ENCODE measurements around the gene PCDH10.

PCDH10 gene

DNA sequence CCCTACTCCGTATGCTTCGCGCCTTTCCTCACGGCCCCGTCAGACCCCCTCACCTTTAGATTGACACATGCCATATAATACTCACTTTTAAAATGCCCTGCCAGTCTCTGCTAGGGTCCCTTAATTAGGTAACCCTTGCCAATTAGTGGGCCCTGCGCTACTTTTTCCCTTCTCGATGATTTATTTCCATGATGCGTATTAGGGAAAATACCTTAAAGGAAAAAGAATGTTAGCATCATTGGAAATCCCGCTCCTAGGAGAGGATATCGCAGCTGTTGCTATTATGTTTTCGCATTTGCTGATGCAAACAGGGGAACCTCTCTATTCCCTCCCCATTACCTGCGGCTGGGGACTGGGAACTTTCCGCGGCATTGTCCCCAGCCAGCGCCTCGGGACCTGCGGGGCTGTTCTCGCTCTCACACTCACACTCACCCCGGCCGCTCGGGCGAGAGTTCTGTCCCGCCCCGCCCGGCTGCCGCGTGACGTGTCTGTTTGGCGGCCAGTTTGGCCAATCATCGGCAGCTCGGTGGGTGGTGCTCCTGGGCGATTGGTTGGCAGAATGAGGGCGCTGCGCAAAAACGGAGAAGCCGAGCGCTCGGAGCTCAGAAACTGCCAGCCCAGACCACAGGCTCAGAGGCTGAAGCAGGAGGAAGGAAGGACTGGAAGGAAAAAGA lies at the start of gene PCDH10:
Gene PCDH10 (plus strand): TSS at position 605 of the 674 bp plus-strand sequence. CDS start 847 bp downstream, outside the sequence.
- no peak for DNase-seq (ENCODE audit: low read depth)

- no peak for DNase-seq (ENCODE audit: low read depth)
Observed at GRCh38 chr4:133102043-133102442, 47.1 kb upstream of the PCDH10 start.

DNA sequence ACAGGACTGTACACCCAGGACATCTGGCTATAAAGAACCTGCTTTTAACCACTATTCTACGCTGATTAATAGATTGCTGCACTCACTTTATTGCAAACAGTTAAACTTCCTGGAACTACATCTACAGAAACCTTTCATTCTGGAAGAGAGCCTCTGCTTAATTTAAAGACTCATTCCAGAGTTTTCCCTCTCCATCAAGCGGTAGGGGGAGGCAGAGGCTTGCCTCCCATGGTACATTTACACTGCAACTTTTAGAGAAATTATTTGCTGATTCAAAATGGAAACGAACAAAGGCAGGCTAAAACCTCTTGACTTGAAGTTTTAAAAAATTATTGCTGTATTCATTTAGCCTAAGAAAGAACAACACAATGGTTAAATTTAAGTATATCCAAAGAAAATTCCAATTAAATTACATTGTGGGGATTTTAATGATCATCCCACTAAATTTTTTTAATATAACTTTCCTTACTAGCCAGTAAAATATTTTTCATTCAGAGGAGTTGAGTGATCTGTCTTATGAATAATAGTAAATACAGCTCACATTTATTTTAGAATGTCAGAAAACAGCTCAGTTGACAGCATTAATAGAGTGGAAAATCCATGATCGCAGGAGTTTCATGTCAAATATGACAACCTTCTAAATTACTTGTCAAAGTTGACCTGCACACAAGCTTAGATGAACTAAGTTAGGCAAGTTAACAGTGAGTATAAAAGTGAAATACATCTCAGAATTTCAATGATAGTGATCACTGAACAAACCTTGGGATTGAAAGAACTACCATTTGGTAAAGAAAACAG lies 46.3 kb upstream of the PCDH10 start:
- DNase-seq (ENCODE audit: low read depth): no peak

DNA sequence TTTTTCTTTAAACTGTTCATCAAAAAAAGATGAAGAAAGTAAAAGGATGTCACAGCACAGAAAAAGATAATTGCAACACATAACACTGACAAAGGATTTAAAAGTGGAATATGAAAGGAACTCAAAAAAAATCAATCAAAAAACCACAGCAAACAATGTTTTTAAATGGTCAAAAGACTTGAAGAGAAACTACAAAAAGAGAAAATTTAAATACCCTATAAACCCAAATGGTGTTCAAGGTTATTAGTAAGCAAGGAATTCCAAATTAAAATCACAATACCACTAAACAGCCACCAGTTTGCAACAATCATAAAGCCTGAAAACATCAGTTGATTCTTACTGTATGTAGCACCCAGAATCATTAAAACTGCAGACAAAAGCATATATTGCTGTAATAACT lies 36.5 kb upstream of the PCDH10 start:
- DNase-seq (ENCODE audit: low read depth): no peak

DNA sequence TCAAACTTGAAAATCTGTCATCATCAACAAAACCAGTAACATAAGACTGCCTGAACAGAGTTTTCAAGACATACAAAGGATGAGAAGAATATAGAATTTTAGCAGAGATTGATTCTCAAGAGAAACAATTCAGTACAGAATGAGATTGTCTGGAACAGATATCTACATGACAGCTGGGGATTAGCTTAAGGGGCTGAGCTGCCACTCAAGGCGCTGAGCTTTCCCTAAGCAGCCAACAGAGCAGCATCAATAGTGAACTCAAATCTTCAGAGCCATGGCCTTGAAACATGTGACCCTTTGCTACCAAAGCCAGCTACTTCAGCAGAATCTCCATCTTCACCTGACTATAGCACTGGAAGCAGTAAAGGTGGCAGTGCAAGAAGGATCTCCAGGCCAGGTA lies 24.3 kb upstream of the PCDH10 start:
- DNase-seq (ENCODE audit: low read depth): no peak

DNA sequence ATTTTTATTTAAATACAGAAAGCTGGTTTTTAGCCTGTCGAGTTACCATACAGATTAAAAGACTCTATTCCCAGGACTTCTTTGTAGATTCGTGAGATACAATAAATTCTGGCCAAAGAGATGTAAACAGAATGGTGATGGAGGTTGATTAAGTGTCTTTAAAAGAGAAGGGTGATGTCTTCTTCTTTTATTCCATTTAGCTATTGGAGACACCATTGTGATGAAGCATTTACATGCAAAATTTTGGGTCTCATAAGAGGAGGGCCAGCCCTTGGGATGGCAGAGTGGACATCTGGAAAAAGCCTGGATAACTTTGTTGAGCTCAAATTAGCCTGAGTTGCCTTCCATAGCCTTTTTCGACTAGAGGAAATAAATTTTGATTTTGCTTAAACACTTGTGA lies 21.6 kb upstream of the PCDH10 start:
- DNase-seq (ENCODE audit: low read depth): no peak

DNA sequence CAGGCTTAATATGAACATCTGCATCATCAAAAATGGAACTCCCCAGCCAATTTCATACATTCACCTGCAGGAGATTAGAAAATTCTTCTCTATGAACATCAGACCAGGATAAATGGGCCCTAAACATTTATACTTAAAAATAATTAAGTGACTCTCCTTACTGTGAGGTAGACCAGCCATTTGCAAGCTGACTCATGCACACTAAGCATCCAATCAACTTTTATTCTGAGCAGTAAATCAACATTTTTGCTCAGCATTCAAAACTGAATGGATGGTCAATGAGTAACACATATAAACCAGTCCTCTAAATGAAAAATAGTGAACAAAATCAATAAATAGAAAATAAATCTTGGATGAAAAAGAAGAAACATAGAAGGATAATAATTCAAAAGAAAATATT lies 19.9 kb upstream of the PCDH10 start:
- DNase-seq (ENCODE audit: low read depth): no peak

DNA sequence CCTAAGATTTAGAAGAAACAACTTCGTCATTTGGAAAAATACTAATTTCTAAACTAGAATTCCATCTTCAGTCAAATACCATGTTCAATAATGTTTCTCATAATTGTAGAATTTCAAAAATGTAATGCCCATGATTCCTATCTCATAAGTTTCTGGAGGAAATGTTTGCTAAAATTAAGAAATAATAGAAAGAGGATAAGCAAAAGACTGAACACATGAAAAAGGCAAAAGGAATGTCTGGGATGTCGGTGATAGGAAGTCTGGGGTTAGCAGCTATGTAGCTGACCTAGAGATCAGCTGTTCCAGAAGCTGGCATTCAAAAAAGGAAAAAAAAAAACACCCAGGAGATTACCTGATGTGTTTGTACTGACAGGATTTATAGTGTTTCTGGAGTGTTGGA lies 18.9 kb upstream of the PCDH10 start:
- DNase-seq (ENCODE audit: low read depth): no peak

DNA sequence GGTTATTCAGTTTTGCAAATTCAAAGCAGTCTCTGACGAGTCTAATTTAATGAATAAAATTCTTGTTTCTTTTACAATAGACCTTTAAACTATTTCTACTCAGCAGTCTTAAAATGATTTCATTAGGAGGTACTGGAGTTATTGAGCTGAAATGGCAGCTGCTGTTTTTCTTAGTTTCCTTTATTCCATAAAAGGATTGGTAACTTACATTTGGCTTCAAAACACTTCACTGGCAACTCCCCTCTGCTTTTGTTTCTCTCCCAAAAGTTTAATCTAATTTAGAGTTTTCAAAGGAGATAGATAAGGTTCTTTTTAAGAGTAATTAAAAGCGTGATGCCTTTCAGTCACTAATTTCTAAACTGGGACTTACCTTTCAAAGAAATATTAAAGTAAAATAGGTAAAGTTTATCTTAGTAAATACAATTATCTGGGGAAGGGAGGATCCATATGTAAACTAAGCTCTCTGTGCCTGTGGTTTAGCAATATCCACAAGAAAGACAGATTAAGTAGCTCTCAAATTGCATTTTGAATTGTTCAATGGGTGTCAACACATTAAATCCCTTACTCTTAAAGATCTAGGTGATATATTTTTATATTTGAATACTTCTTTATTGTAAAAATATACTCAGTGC lies 17.1 kb upstream of the PCDH10 start:
- DNase-seq (ENCODE audit: low read depth): no peak

DNA sequence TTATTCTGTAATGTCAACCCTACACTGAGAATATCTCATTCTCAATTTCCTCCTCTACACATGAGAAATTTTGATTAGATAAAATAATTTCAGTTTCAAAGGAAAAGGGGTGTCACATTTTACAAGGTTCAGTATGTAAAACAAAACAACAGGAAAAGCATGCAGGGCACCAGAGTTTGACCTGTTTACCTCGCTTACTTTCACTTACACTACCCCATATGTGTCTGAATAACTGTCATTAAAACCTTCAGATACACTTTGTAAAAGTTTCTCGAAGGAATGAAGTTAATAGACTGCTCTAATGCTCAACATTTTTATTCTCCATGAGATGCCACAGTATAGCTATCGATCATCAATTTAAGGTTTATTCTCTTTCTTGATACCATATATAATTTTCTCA lies 12.3 kb upstream of the PCDH10 start:
- no peak for DNase-seq (ENCODE audit: low read depth)

- no peak for DNase-seq (ENCODE audit: low read depth)
Observed at GRCh38 chr4:133137571-133137970, 11.5 kb upstream of the PCDH10 start.

GRCh38 chr4:133143775-133144430 lies 5.2 kb upstream of the PCDH10 start:
- no peak for DNase-seq (ENCODE audit: low read depth)

- DNase-seq (ENCODE audit: low read depth): no peak
Observed at GRCh38 chr4:133145241-133145640, 3.9 kb upstream of the PCDH10 start.

- DNase-seq (ENCODE audit: low read depth): no peak
Observed at GRCh38 chr4:133145758-133146573, 3.1 kb upstream of the PCDH10 start.

DNA sequence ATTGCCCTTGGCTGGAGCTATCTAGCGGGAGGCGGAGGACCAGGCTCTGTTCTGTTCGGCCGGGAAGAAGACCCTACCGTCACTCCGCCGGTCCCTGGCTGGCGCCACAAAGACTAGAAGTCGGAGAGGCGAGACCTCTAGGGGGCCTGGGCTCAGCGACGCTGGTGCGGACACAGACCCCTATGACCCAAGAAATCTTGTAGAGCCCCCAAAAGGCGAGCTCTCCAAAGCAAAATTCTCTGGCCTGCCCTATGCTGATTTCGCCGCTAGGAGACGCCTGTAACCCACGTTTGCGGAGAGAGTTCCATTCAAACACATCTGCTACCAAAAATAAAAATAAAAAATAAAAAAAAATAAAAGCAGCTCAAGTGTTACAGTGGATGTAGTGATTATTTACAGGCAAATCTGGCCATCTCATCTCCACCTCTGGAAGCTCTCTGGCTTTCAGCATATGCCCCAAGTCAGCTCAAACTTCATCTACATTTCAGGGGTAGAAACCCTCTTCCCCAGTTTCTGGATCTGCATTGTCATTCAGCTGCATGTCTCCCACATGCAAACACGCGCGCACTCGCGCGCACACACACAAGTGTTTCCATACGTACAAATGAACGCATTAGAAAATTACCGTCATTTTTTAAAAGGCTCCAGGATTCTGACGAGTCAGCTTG lies 2.4 kb upstream of the PCDH10 start:
- no peak for DNase-seq (ENCODE audit: low read depth)

- no peak for DNase-seq (ENCODE audit: low read depth)
Observed at GRCh38 chr4:133147286-133147821, 1.7 kb upstream of the PCDH10 start.

DNA sequence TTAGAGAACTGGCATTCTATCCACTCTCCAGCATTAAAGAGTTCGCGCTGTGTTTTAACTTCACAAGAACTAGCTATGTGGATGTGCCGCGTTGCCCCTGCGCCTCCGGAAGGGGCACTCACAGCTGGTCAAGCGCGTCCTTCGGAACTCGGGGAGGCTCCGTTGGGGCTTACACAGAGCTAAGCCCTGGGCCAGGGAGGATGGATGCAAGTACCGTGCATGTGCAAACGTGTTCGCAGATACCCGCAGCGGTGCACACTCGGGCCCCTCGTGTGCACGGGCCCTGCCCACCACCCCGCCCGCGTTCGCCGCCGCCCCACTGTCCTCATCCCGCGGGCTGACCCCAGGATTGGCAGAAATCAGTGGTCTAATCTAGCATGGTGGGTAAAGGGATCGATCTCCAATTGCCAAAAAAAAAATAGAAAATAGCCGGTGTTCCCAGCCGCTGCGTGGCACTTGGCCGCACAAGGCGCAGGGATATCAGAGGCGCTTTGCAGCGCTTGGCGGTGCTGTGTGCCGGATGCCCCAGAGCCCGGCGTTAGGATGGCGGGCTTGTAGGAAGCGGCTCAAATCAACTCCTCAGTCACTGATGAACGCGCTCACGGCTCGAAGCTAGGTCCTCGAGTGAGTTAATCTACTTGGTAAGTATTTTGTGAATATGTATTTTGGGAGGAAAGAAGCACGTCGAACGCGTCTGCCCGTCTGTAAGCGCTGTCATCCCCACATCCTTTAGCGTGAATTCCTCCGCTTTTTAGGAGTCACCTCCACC lies 989 bp upstream of the PCDH10 start:
- no peak for DNase-seq (ENCODE audit: low read depth)

GRCh38 chr4:133149364-133149695 lies 236 bp downstream of the PCDH10 start:
- no peak for DNase-seq (ENCODE audit: low read depth)

- DNase-seq (ENCODE audit: low read depth): no peak
Observed at GRCh38 chr4:133149932-133150471, 908 bp downstream of the PCDH10 start.

All from activated T-cell treated with anti-CD3 and anti-CD28 coated beads for 1 hour (primary cell).